ENCODE results near the gene DNM3.

The DNM3 gene

DNA sequence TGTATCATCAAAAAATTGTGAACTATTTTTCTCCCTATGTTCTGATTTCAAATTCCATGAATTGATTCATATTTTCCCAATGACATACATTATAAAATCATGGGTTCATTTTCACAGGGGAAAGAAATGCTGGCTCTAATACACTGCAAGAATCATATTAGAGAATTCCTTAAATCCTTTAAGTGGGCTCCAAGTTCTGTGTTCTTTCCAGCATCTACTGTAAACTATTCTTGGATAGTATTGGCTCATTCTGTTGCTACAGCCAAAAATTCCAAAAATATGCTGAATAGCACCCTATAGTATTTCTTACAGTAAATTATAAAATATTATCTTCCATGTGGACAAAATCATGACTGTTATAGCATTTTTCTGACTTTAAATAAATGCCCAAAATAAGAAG is 560.2 kb downstream of the DNM3 start:
- Mint-ChIP-seq H3K27ac (no peak overlapping the region), H3K9me3 (no peaks in the 10 kb centered on the region), H3K27me3 (no peaks in the 10 kb centered on the region), H3K36me3 (ENCODE audit: low read depth) (no peaks in the 10 kb centered on the region), H3K4me3 (no peak overlapping the region), H3K4me1 (ENCODE audit: low read depth) (peaks cover 63% of the 10 kb centered on the region)
- DNase-seq: no peak

DNA sequence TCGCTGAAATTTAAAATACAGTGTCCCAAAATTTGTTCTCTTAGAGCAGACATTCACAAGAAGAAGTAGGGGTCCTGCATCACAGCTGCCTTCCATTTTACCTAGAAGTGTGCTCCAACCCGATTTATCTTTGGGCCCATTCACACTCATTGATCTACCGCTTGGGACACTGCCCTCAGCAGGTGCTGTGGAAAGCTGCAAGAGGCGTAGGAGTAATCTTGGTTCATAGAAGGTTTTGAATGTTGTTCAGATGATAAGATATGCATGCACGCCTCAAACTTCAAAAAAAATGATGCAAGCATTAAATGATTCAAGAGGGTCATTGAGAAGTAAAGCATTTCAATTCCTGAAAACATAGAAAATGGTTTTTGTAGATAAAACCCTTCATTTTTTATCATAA is 560.6 kb downstream of the DNM3 start:
- no peaks in the 10 kb centered on the region for H3K27me3 Mint-ChIP-seq
- no peaks in the 10 kb centered on the region for H3K9me3 Mint-ChIP-seq
- no peak for DNase-seq
- H3K4me3 Mint-ChIP-seq: no peak overlapping the region
- H3K4me1 Mint-ChIP-seq (ENCODE audit: low read depth): peaks cover 60% of the 10 kb centered on the region
- H3K27ac Mint-ChIP-seq: no peak overlapping the region
- H3K36me3 Mint-ChIP-seq (ENCODE audit: low read depth): no peaks in the 10 kb centered on the region

- DNase-seq: no peak
- Mint-ChIP-seq H3K4me3 (no peak overlapping the region), H3K36me3 (ENCODE audit: low read depth) (no peaks in the 10 kb centered on the region), H3K9me3 (no peaks in the 10 kb centered on the region), H3K27me3 (no peaks in the 10 kb centered on the region), H3K4me1 (ENCODE audit: low read depth) (peaks cover 49% of the 10 kb centered on the region), H3K27ac (no peak overlapping the region)
Measured at GRCh38 chr1:172402878-172403569, 561.7 kb downstream of the DNM3 start.

DNA sequence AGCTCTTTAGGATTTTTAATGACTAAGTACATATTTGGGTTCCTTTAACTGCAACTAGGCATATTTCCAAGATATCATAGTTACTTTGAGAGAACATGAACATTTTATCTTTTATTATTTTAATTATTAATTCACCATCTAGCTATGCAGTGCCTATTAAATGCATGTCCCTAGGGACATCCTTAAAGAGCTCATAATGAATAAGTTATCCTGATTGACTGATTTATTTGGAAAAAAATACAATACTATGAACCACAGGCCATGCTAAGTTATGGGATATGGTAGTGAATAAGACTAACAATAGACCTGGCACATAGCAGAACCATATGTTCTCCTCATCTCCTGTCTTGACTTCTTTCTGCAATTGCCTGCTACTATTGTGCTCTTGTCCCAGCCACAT is 562.8 kb downstream of the DNM3 start:
- no peak overlapping the region for H3K27ac Mint-ChIP-seq
- no peak for DNase-seq

GRCh38 chr1:172405912-172406311 is 564.6 kb downstream of the DNM3 start:
- no peak for DNase-seq
- no peak overlapping the region for H3K4me3 Mint-ChIP-seq
- H3K36me3 Mint-ChIP-seq (ENCODE audit: low read depth): no peaks in the 10 kb centered on the region
- no peak overlapping the region for H3K27ac Mint-ChIP-seq
- peaks cover 20% of the 10 kb centered on the region for H3K4me1 Mint-ChIP-seq (ENCODE audit: low read depth)
- H3K27me3 Mint-ChIP-seq: no peaks in the 10 kb centered on the region
- no peaks in the 10 kb centered on the region for H3K9me3 Mint-ChIP-seq

More for the DNA sequence above, 562.8 kb downstream of the DNM3 start:
- Mint-ChIP-seq H3K36me3 (ENCODE audit: low read depth) (no peaks in the 10 kb centered on the region), H3K9me3 (no peaks in the 10 kb centered on the region), H3K4me1 (ENCODE audit: low read depth) (peaks cover 38% of the 10 kb centered on the region), H3K4me3 (no peak overlapping the region), H3K27me3 (no peaks in the 10 kb centered on the region)

DNA sequence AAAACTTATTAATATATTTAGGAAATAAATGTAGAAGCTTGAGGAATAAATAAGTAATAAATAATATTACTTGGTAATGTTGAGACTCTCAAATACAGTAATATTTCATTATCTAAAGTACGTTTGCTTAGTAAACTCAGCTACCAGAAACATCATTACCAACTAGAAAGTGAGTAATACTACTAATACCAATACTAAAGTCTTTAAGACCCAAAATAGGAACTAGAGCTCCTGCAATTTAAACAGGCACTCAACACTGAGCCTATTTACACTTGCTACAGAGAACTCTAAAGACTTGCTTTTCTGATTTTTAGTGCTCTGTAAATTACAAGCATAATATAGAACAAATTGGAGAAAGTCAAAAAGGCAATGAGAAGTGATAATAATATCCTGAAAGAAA is 565.7 kb downstream of the DNM3 start:
- peaks cover 23% of the 10 kb centered on the region for H3K4me1 Mint-ChIP-seq (ENCODE audit: low read depth)
- no peaks in the 10 kb centered on the region for H3K9me3 Mint-ChIP-seq
- no peaks in the 10 kb centered on the region for H3K27me3 Mint-ChIP-seq
- no peak overlapping the region for H3K4me3 Mint-ChIP-seq
- H3K27ac Mint-ChIP-seq: no peak overlapping the region
- H3K36me3 Mint-ChIP-seq (ENCODE audit: low read depth): no peaks in the 10 kb centered on the region
- DNase-seq: no peak

DNA sequence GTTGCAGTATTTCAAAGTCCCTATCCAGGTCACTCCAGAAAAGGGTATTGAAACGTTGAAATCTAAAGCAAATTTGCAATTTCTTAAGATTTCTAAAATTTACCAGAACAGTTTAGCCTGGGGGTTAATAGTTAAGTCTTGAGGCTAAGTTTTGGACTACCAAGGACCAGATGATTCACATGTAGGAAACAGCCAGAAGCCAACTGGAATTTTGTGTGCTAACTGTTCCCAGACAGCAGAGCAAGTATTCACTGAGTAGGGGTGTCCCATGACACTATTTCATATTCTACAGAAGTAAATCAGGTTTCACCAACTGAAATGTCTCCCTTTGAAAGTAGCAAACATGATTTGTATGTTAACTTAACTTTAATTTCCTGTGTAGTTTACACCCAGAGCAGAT is 567.7 kb downstream of the DNM3 start:
- Mint-ChIP-seq H3K27me3 (no peaks in the 10 kb centered on the region), H3K4me3 (no peak overlapping the region), H3K9me3 (no peaks in the 10 kb centered on the region), H3K27ac (no peak overlapping the region), H3K4me1 (ENCODE audit: low read depth) (peaks cover 23% of the 10 kb centered on the region), H3K36me3 (ENCODE audit: low read depth) (no peaks in the 10 kb centered on the region)
- DNase-seq: no peak

GRCh38 chr1:172410027-172410426 is 568.7 kb downstream of the DNM3 start:
- Mint-ChIP-seq H3K27me3 (no peaks in the 10 kb centered on the region), H3K9me3 (no peaks in the 10 kb centered on the region), H3K27ac (no peak overlapping the region), H3K4me1 (ENCODE audit: low read depth) (peaks cover 23% of the 10 kb centered on the region), H3K36me3 (ENCODE audit: low read depth) (peaks cover 1% of the 10 kb centered on the region), H3K4me3 (no peak overlapping the region)
- DNase-seq: no peak

DNA sequence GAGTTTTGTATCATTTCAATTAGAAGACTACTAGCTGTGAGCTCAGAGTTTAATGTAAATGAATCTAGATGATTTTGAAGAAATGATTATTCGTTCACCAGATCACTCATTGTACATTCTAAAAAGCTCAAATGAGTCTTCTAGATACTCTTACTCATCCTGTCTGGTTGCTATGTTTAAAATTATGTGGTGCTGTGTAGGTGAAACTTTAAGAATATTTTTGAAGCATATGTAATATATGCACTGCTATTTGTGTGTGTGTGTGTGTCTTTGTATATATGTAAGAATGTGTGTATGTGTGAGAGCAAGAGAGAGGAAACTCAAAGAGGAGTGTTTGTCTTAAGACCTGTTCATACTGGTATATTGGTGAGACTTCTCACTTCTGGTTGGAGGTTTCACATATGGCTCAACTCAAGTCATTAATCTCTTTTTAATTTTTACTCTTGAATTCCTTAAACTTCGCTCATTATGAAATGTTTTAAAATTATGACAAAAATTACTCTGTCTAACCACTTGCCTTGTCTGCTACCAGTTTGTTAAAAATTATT is 570.6 kb downstream of the DNM3 start:
- no peak overlapping the region for H3K4me3 Mint-ChIP-seq
- no peaks in the 10 kb centered on the region for H3K9me3 Mint-ChIP-seq
- no peaks in the 10 kb centered on the region for H3K27me3 Mint-ChIP-seq
- peaks cover 17% of the 10 kb centered on the region for H3K4me1 Mint-ChIP-seq (ENCODE audit: low read depth)
- peaks cover 1% of the 10 kb centered on the region for H3K36me3 Mint-ChIP-seq (ENCODE audit: low read depth)
- no peak for DNase-seq
- peak overlapping the region; percentile 91 for H3K27ac Mint-ChIP-seq

GRCh38 chr1:172414331-172414730 is 573.0 kb downstream of the DNM3 start:
- no peak for DNase-seq
- no peaks in the 10 kb centered on the region for H3K27me3 Mint-ChIP-seq
- no peak overlapping the region for H3K4me3 Mint-ChIP-seq
- H3K36me3 Mint-ChIP-seq (ENCODE audit: low read depth): peaks cover 1% of the 10 kb centered on the region
- no peak overlapping the region for H3K27ac Mint-ChIP-seq
- H3K4me1 Mint-ChIP-seq (ENCODE audit: low read depth): peaks cover 19% of the 10 kb centered on the region
- no peaks in the 10 kb centered on the region for H3K9me3 Mint-ChIP-seq

GRCh38 chr1:172416496-172417035 is 575.3 kb downstream of the DNM3 start:
- no peak overlapping the region for H3K4me3 Mint-ChIP-seq
- H3K9me3 Mint-ChIP-seq: no peaks in the 10 kb centered on the region
- H3K27ac Mint-ChIP-seq: no peak overlapping the region
- H3K36me3 Mint-ChIP-seq (ENCODE audit: low read depth): peaks cover 1% of the 10 kb centered on the region
- H3K4me1 Mint-ChIP-seq (ENCODE audit: low read depth): peaks cover 25% of the 10 kb centered on the region
- H3K27me3 Mint-ChIP-seq: no peaks in the 10 kb centered on the region
- DNase-seq: no peak

DNA sequence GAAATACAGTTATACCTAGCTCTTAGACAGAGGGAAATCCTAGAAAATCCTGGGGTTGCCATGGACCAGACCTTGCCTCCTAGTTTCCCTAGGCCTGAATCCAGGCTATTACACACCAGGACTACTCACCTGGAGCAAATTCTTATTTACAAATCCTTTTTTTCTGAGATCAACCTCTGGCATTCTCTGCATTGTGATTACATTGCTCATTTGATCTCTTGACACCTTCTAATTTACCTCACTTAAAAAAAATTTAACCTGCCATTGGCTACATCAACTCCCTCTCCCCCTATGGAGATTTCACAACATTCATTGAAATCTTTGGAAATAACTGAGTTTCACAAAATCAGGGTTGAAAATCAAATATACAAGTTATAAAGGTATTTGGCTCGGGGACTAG is 576.3 kb downstream of the DNM3 start:
- Mint-ChIP-seq H3K9me3 (no peaks in the 10 kb centered on the region), H3K4me1 (ENCODE audit: low read depth) (peaks cover 17% of the 10 kb centered on the region), H3K27me3 (no peaks in the 10 kb centered on the region), H3K27ac (no peak overlapping the region), H3K4me3 (no peak overlapping the region), H3K36me3 (ENCODE audit: low read depth) (peaks cover 1% of the 10 kb centered on the region)
- DNase-seq: no peak

- H3K4me3 Mint-ChIP-seq: no peak within 1 kb of the TSS
- H3K9me3 Mint-ChIP-seq: no peaks in the 10 kb centered on the region
- H3K27ac Mint-ChIP-seq: no peak within 1 kb of the TSS
- no peaks in the 10 kb centered on the region for H3K36me3 Mint-ChIP-seq (ENCODE audit: low read depth)
- H3K4me1 Mint-ChIP-seq (ENCODE audit: low read depth): peaks cover 16% of the 10 kb centered on the region
- DNase-seq: no peak
- no peaks in the 10 kb centered on the region for H3K27me3 Mint-ChIP-seq
Measured at GRCh38 chr1:172420385-172420784, 579.1 kb downstream of the DNM3 start, which contains the start of gene C1orf105. TSS of gene C1orf105 (plus strand) at chr1:172420685. CDS start at chr1:172420886, 201 bp downstream.

- no peak for DNase-seq
- H3K4me3 Mint-ChIP-seq: no peak overlapping the region
- H3K27ac Mint-ChIP-seq: no peak overlapping the region
- H3K36me3 Mint-ChIP-seq (ENCODE audit: low read depth): no peaks in the 10 kb centered on the region
- peaks cover 16% of the 10 kb centered on the region for H3K4me1 Mint-ChIP-seq (ENCODE audit: low read depth)
- no peaks in the 10 kb centered on the region for H3K27me3 Mint-ChIP-seq
- no peaks in the 10 kb centered on the region for H3K9me3 Mint-ChIP-seq
Measured at GRCh38 chr1:172421974-172422604, 580.8 kb downstream of the DNM3 start.

GRCh38 chr1:172423336-172423735 is 582.0 kb downstream of the DNM3 start:
- H3K4me3 Mint-ChIP-seq: no peak overlapping the region
- peaks cover 16% of the 10 kb centered on the region for H3K4me1 Mint-ChIP-seq (ENCODE audit: low read depth)
- H3K27me3 Mint-ChIP-seq: no peaks in the 10 kb centered on the region
- DNase-seq: no peak
- no peaks in the 10 kb centered on the region for H3K36me3 Mint-ChIP-seq (ENCODE audit: low read depth)
- no peaks in the 10 kb centered on the region for H3K9me3 Mint-ChIP-seq
- no peak overlapping the region for H3K27ac Mint-ChIP-seq
